ENCODE data around the gene HSF4.

The HSF4 gene

DNA sequence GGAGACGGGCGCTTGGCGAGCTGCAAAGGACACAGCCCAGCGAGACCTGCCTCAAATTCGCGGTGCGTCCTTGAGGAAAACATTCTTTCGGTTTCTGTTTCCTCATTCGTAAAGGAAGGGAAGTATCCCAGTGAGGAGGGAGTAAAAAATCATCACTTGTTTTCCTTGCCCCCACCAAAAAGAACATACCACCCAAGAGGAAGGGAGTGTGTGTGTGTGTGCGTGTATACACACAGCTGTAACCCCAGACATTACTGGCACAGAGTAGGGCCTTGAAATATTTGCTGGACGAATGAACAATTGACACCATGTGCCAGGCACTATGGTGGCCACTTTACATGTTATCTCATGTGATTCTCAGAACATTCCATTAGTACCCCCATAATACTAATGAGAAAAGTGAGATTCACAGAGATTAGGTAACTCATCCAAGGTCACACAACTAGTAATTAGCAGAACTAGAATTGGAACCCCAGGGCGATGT is 21.1 kb downstream of the HSF4 start:
- TF ChIP-seq JUND (IDR thresholded peaks at IDR 0.05; ENCODE audit: low read depth): no peak
- in situ Hi-C loops (cut with HindIII; ENCODE audit: low pct_unique_long_range_greater_than_20kb, low sequenced_read_pairs): no loop called here

DNA sequence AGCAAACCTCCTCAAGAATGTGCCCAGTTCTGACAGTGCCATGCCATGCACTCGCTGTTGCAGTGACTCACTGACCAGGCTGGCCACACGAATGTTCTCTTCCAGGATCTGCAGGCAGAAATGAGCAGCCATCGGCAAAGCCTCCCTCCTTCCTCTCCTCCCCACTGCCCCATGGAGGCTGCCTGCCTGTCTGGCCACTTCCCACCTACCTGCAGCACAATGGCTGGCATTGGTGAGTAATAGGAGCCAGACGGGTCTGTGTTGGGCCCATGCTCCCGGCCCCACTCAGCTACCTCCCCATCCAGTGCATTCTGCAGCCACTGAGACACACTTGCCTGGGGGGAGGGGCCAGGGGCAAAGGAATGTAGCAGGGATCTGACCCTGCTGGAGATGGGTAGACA is 22.0 kb downstream of the HSF4 start:
- DNase-seq (ENCODE audit: low read depth in 1 of 2, low spot score in 1 of 2): no peak
- no peak for TF ChIP-seq JUND (IDR thresholded peaks at IDR 0.05; ENCODE audit: low read depth)
- in situ Hi-C loops (cut with HindIII; ENCODE audit: low pct_unique_long_range_greater_than_20kb, low sequenced_read_pairs): no loop called here

More for the DNA sequence above, 21.1 kb downstream of the HSF4 start:
- no peak for DNase-seq (ENCODE audit: low read depth in 1 of 2, low spot score in 1 of 2)

DNA sequence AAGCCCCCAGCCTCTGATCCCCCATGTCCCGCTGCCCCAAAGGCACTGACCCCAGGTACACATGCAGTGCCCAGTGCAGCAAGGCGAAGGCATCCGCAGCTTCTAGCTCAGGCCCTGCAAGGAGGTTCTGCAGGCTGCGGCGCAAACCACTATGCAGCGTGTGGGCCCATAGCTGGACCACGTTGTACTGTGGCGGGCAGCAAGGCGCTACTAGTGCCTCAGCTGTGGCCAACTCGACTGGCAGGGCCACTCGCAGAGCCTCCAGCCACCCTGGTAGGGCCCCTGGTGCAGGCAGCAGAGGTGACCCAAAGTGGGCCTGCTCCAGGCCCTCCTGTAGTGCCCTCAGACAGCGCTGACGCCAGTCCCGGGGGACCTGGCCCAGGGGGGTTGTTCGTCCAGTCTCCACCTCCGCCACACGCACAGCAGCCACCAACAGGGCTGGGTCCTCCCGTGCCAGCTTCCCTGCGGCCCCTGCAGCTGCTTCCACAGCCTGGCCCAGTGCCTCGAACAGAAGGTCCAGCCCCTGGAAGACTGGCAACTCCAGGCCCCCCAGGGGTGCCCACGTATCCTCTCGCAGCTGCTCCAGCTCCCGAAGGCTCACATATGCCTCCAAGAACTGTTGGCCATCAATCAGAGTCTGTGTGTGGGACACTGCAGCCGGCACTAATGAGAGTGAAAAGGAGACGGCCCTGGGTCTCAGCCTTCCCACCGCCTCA is 22.8 kb downstream of the HSF4 start:
- in situ Hi-C loops (cut with HindIII; ENCODE audit: low pct_unique_long_range_greater_than_20kb, low sequenced_read_pairs): no loop called here

DNA sequence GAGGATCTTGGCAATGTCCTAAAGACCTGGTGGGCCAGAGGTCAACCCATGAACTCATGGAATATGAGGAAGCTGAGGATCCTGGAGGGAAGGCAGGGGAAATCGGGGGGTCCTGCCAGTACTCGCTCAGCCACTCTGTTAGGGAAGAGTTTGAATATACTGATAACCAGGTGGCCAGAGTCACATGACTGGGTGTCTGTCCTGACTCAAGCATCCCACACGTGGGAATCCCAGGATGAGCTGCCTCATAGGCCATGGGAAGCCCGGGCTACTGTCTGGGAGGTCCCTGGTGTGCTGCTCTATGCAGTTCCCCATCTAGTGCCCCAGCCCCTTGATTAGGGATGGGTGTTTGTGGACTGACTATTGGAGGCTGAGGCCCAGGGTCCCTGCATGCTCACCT is 23.8 kb downstream of the HSF4 start:
- no peak for DNase-seq (ENCODE audit: low read depth in 1 of 2, low spot score in 1 of 2)
- TF ChIP-seq JUND (IDR thresholded peaks at IDR 0.05; ENCODE audit: low read depth): no peak
- in situ Hi-C loops (cut with HindIII; ENCODE audit: low pct_unique_long_range_greater_than_20kb, low sequenced_read_pairs): no loop called here

More for the DNA sequence above, 22.8 kb downstream of the HSF4 start:
- no peak for DNase-seq (ENCODE audit: low read depth in 1 of 2, low spot score in 1 of 2)
- TF ChIP-seq JUND (IDR thresholded peaks at IDR 0.05; ENCODE audit: low read depth): no peak

DNA sequence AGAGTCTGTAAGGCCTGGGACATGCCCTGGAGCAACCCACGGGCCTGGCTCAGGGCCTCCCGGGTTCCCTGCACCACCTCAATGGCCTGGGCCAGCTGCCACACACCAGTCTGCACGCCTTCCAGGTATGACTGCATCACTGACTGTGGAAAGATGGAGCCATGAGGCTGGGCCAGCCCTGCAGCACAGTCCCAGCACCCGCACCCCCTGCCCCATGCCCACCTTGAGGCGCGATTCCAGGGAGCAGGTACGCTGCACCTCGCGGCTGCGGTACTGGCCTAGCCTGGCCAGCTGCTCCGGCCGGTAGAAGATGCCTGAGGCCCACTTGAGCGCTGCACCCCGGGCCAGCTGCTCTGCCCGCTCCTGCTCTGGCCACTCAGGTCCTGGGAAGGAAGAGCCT is 24.3 kb downstream of the HSF4 start:
- in situ Hi-C loops (cut with HindIII; ENCODE audit: low pct_unique_long_range_greater_than_20kb, low sequenced_read_pairs): no loop called here
- DNase-seq (ENCODE audit: low read depth in 1 of 2, low spot score in 1 of 2): no peak
- no peak for TF ChIP-seq JUND (IDR thresholded peaks at IDR 0.05; ENCODE audit: low read depth)

DNA sequence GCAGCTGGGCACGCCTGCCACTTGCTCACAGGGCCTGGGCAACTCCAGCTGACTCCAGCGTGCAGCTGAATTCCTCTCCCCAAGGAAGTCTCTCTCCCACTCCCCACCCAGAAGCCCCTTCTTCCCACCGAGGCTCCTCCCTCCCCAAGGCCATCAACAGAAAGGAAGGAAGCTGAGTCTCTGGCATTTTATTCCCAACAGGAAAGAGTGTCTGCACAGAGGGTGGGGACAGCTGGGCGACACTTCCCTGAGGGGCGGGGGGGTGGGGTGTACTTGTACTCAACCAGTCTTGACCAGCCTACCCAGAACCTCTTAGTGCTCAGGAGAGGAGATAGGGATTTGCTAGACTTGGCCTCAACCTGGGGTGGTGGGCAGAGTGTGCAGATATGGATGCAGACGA is 25.5 kb downstream of the HSF4 start, which contains the start of gene EXOC3L1:
EXOC3L1 (minus strand) TSS at position 96 of the 400 bp plus-strand sequence. CDS start 460 bp downstream, outside the sequence.
- DNase-seq (ENCODE audit: low read depth in 1 of 2, low spot score in 1 of 2): no peak
- in situ Hi-C loops (cut with HindIII; ENCODE audit: low pct_unique_long_range_greater_than_20kb, low sequenced_read_pairs): no loop called here
- TF ChIP-seq JUND (IDR thresholded peaks at IDR 0.05; ENCODE audit: low read depth): no peak

DNA sequence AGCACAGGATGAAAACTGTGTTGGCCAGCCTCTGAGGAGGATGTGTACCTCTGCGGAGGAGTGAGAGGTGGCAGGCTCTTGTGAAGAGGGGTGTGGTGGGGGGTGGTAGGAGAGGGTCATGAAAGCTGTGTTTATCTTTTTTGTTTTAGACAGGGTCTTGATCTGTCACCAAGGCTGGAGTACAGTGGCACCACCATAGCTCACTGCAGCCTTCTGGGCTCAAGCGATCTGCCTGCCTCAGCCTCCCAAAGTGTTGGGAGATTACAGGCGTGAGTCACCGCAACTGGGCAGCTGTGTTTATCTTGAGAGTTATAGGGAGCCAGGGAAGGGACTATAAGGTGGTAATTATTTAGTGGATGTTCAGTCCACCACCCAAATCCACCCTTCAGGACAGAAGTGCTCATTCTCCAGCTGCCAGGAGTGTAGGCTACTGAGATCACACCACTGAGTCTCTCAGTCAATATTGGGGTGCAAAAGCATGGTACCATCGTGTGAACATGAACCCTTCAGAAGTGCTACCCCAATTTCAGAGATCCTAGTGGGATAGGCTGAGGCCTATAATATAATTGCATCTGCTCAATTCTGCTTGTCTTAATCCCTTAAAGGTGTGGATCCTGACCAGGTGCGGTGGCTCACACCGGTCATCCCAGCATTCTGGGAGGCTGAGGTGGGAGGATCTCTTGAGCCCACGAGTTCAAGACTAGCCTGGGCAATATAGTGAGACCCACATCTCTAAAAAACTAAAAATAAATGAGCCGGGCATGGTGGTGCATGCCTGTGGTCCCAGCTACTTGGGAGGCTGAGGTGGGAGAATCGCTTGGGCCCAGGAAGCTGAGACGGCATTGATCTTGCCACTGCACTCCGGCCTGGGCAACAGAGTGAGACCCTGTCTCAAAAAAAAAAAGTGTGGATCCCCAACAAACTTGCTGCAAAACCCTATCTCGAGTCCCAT is 26.2 kb downstream of the HSF4 start:
- no peak for TF ChIP-seq JUND (IDR thresholded peaks at IDR 0.05; ENCODE audit: low read depth)

DNA sequence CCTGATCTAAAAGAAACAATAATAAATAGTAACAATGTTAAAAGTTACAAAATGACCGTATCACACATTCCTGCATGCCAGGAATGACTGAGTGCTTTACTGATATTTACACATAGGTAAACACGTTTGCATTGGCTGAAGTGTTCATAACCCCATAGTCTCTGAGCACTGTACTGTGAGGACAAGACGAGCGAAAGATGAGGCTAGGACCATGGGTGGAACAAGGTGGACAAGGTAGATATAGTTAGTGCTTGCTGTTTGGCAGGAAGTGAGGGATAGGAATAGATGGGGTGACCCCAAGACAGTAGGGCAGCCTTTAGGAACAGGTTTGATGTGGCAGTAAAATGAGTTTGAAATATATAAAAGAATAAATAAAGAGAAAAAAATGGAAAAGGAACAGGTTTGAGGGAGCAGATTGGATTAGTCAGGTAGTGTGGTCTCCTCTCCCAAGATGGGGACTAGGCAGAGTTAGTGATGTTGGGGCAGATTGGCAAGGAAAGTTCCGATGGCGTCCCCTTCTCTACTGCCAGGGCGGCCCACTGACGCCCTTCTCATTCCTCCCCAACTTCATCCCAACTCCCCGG is 27.0 kb downstream of the HSF4 start:
- in situ Hi-C loops (cut with HindIII; ENCODE audit: low pct_unique_long_range_greater_than_20kb, low sequenced_read_pairs): no loop called here
- no peak for DNase-seq (ENCODE audit: low read depth in 1 of 2, low spot score in 1 of 2)
- no peak for TF ChIP-seq JUND (IDR thresholded peaks at IDR 0.05; ENCODE audit: low read depth)

More for the DNA sequence above, 26.2 kb downstream of the HSF4 start:
- DNase-seq (ENCODE audit: low read depth in 1 of 2, low spot score in 1 of 2): no peak
- in situ Hi-C loops (cut with HindIII; ENCODE audit: low pct_unique_long_range_greater_than_20kb, low sequenced_read_pairs): no loop called here

DNA sequence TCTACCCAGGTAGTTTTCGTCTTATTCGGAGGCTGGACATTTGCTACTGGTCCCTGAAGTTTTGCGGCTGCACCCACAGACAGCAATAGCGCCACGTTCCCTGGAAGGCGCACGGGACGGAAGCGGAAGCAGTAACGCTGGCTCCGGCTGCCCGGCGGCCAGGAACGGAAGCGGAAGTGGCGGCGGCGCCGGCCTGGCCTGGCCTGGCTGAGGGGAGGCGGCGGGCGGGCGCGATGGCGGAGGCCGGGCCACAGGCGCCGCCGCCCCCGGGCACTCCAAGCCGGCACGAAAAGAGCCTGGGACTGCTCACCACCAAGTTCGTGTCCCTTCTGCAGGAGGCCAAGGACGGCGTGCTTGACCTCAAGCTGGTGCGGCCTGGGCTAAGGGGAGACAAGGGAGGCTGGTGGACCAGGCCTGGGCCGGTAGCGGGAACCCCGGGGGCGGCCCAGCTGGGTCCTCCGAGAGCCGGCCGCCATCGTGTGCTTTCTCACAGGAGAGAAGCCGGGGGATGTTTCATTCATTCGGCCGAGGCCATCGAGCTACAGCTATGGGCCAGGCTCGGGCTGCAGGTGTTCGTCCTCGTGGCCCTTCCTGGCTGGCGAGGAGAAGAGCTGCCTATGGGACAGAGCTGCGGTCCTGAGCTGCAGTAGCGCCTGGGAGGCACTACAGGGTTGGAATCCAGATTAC is 27.6 kb downstream of the HSF4 start, which contains the start of gene E2F4:
E2F4 (plus strand) TSS at position 161 of the 687 bp plus-strand sequence; CDS start at position 234, 73 bp downstream.
- DNase-seq (ENCODE audit: low read depth in 1 of 2, low spot score in 1 of 2): peak; percentile 88 to 95
- in situ Hi-C loops (cut with HindIII; ENCODE audit: low pct_unique_long_range_greater_than_20kb, low sequenced_read_pairs): no loop called here
- TF ChIP-seq JUND (IDR thresholded peaks at IDR 0.05; ENCODE audit: low read depth): no peak

DNA sequence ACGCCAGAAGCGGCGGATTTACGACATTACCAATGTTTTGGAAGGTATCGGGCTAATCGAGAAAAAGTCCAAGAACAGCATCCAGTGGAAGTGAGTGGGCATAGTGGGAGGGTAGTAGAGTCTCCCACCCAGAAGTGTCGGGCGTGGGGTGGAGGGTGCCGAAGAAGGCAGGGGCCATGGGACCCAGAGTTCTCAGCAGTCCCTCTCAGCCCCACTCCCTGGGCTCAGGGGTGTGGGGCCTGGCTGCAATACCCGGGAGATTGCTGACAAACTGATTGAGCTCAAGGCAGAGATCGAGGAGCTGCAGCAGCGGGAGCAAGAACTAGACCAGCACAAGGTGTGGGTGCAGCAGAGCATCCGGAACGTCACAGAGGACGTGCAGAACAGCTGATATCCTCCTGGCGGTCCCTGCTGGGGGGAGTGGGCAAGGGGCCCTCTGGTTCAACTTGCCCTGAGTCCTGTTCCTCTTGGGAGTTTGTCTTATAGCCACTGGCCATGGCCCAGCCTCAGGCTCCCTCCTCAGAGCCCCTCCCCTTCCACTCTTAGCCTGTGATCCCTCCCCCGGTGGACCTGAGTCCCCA is 28.3 kb downstream of the HSF4 start:
- no peak for TF ChIP-seq JUND (IDR thresholded peaks at IDR 0.05; ENCODE audit: low read depth)
- in situ Hi-C loops (cut with HindIII; ENCODE audit: low pct_unique_long_range_greater_than_20kb, low sequenced_read_pairs): no loop called here

DNA sequence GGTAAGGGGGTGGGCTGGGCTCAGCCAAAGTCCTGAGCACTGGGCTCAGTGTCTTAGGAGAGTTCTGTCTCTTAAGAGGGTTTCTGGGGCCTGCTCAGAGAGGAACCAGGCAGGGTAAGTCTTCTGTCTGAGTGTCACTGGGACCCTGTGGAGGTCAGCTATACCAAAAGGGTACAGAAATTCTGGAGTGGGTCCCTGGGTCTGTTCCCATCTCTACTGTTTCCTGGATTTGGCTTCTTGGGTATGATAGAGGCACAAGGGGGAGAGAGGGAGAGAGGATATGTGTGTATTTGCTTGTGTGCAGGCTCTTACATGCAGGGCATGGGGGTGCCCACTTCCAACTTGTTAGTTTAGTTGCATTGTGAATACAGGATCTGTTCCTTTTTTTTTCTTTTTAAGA is 29.0 kb downstream of the HSF4 start:
- in situ Hi-C loops (cut with HindIII; ENCODE audit: low pct_unique_long_range_greater_than_20kb, low sequenced_read_pairs): no loop called here
- TF ChIP-seq JUND (IDR thresholded peaks at IDR 0.05; ENCODE audit: low read depth): no peak
- DNase-seq (ENCODE audit: low read depth in 1 of 2, low spot score in 1 of 2): no peak

More for the DNA sequence above, 28.3 kb downstream of the HSF4 start:
- DNase-seq (ENCODE audit: low read depth in 1 of 2, low spot score in 1 of 2): no peak

Data from T47D (cell line).